Umbilical cord (tissue), 2 donors: ENCODE data around the gene FOXF2. TPM values are rescaled to one million over a fixed set of nuclear protein-coding genes. Genes with fewer than 3 reads are reported as not detected.

Experiments
- DNase-seq: peaks from one replicate; pipeline ENCODE4 v3.0.0-alpha.2; 2015; ENCODE audit warnings: low spot score
- total RNA-seq: library from RNA; depleted of rRNA; stranded (reverse); fragments of >200 nt; gene quantifications from one replicate; pipeline ENCODE4 v1.2.3, GENCODE V29; 2014; ENCODE audit warnings: low replicate concordance; ENCODE audit not compliant: insufficient read depth

FOXF2 gene
- total RNA-seq, 1 donor from 2014 or later: 0.96 TPM

DNA sequence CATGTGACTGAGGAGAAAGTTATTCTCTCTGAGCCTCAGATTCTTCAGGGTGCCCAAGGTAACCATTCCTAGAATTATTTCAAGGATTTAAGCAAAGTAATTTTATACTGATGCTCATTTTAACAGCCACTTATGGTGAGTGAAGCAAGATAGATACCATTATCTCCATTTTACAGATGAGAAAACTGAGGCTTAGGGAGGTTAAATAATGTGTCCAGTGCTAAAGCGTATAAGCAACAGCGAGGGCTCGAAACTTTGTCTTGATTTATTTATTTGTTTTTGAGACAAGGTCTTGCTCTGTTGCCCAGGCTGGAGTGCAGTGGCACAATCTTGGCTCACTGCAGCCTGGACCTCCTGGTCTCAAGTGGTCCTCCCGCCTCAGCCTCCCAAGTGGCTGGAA lies 53.6 kb downstream of the FOXF2 start:
- no peak for DNase-seq

Other genes starting within 250 kb of the FOXF2 start
- gene FOXQ1, start 77.5 kb upstream of the FOXF2 start, total RNA-seq: not detected
- gene FOXC1, start 220.3 kb downstream of the FOXF2 start, total RNA-seq: 6.0 TPM